Measurements from ENCODE around the gene MTRF1. TPM values are rescaled to one million over a fixed set of nuclear protein-coding genes. Genes with fewer than 3 reads are reported as not detected.

The MTRF1 gene
- total and polyA plus RNA-seq, 12 donors = 6.8 to 27.4 (median 17.7) TPM

GRCh38 chr13:41259875-41260501 lies 3.4 kb downstream of the MTRF1 start:
- intact Hi-C loops (cut with DNase I) = no loop called here
- H3K27ac ChIP-seq = no peak overlapping the region
- WGBS, 4 donors = 88 to 92% (median 90%) methylated on average over 6 of the region's 6 CpGs
- TF ChIP-seq POLR2A (IDR thresholded peaks at IDR 0.05) = no peak
- TF ChIP-seq CTCF (IDR thresholded peaks at IDR 0.05) = no peak
- peaks cover 6% of the 10 kb centered on the region in 2 donors for H3K4me1 ChIP-seq (replicated peaks in 1 of 2)
- no peak for DNase-seq
- no peaks in the 10 kb centered on the region for H3K27me3 ChIP-seq
- no peak overlapping the region for H3K4me3 ChIP-seq
- H3K36me3 ChIP-seq (replicated peaks in 1 of 2) = peaks cover 0 to 9% of the 10 kb centered on the region in 2 donors
- no peaks in the 10 kb centered on the region for H3K9me3 ChIP-seq (replicated peaks in 1 of 3)

GRCh38 chr13:41257535-41257934 lies 5.8 kb downstream of the MTRF1 start:
- TF ChIP-seq CTCF (IDR thresholded peaks at IDR 0.05) (no peak), POLR2A (IDR thresholded peaks at IDR 0.05) (no peak)
- no peak overlapping the region for H3K4me3 ChIP-seq
- intact Hi-C loops (cut with DNase I) = no loop called here
- no peaks in the 10 kb centered on the region for H3K9me3 ChIP-seq (replicated peaks in 1 of 3)
- peaks cover 2 to 3% of the 10 kb centered on the region in 2 donors for H3K4me1 ChIP-seq (replicated peaks in 1 of 2)
- no peak overlapping the region for H3K27ac ChIP-seq
- no peaks in the 10 kb centered on the region for H3K27me3 ChIP-seq
- peaks cover 0 to 20% of the 10 kb centered on the region in 2 donors for H3K36me3 ChIP-seq (replicated peaks in 1 of 2)
- no peak for DNase-seq

- 92 to 97% (median 95%) methylated on average over 1 of the region's 1 CpG for WGBS, 4 donors
- H3K27ac ChIP-seq = no peak overlapping the region
- H3K4me1 ChIP-seq (replicated peaks in 1 of 2) = no peaks in the 10 kb centered on the region
- H3K4me3 ChIP-seq = no peak overlapping the region
- DNase-seq = no peak
- intact Hi-C loops (cut with DNase I) = no loop called here
- H3K9me3 ChIP-seq (replicated peaks in 1 of 3) = no peaks in the 10 kb centered on the region
- no peaks in the 10 kb centered on the region for H3K27me3 ChIP-seq
- H3K36me3 ChIP-seq (replicated peaks in 1 of 2) = peaks cover 0 to 13% of the 10 kb centered on the region in 2 donors
- TF ChIP-seq CTCF (IDR thresholded peaks at IDR 0.05) = no peak
- TF ChIP-seq POLR2A (IDR thresholded peaks at IDR 0.05) = no peak
These were observed 8.5 kb downstream of the MTRF1 start for GRCh38 chr13:41254902-41255301.

- H3K27me3 ChIP-seq = no peaks in the 10 kb centered on the region
- no peak overlapping the region for H3K4me3 ChIP-seq
- H3K9me3 ChIP-seq (replicated peaks in 1 of 3) = no peaks in the 10 kb centered on the region
- TF ChIP-seq CTCF (IDR thresholded peaks at IDR 0.05) (no peak), POLR2A (IDR thresholded peaks at IDR 0.05) (no peak)
- no peaks in the 10 kb centered on the region for H3K4me1 ChIP-seq (replicated peaks in 1 of 2)
- intact Hi-C loops (cut with DNase I) = no loop called here
- no peak overlapping the region for H3K27ac ChIP-seq
- peaks cover 0 to 11% of the 10 kb centered on the region in 2 donors for H3K36me3 ChIP-seq (replicated peaks in 1 of 2)
- DNase-seq = no peak
These were observed 12.4 kb downstream of the MTRF1 start for GRCh38 chr13:41250993-41251392.
